GM19328 (cell line): ENCODE data around the gene SYNPO2L.
"Not testable (repeated sequence)": the region's sequence is repeated elsewhere in the genome, so short reads cannot be mapped to it uniquely, and the experiment has no call there.

Experiments
- ATAC-seq: cut with Tn5 transposase; IDR thresholded peaks from one replicate; pipeline ENCODE4 v1.9.1; 2021; ENCODE audit warnings: mild to moderate bottlenecking, moderate library complexity; ENCODE audit not compliant: unreplicated experiment

Gene SYNPO2L

DNA sequence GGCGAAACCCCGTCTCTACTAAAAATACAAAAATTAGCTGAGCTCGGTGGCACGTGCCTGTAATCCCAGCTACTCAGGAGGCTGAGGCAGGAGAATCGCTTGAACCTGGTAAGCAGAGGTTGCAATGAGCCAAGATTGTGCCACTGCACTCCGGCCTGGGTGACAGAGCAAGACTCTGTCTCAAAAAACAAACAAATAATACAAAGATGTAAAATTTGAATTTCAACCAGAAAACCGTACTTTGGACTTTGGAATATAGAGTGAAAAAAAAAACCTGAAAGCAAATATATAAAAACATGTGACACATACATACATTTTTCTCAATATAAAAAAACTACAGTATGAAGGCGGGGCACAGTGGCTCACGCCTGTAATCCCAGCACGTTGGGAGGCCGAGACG lies 34.9 kb downstream of the SYNPO2L start:
- ATAC-seq = not testable (repeated sequence)

GRCh38 chr10:73617143-73617542 lies 38.7 kb downstream of the SYNPO2L start:
- not testable (repeated sequence) for ATAC-seq

GRCh38 chr10:73614720-73615119 lies 41.1 kb downstream of the SYNPO2L start:
- ATAC-seq = no peak

GRCh38 chr10:73609116-73609515 lies 46.7 kb downstream of the SYNPO2L start:
- no peak for ATAC-seq

GRCh38 chr10:73601486-73601921 lies 54.3 kb downstream of the SYNPO2L start:
- no peak for ATAC-seq

DNA sequence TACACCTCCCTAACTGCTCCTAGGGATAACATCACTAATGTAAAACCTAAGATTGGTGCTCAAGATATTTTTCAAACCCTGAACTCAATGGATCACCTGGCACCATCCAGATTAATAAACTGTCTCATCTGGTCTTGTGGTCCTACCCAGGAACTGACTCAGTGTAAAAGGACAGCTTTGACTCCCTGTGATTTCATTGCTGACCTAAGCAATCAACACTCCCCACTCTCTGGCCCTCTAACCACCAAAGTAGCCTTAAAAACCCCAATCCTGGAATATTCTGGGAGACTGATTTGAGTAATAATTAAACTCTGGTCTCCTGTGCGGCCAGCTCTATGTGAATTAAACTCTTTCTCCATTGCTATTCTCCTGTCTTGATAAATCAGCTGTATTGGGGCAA lies 58.5 kb downstream of the SYNPO2L start:
- ATAC-seq = no peak
